ENCODE measurements around the gene RAB8B. TPM values are rescaled to one million over a fixed set of nuclear protein-coding genes. Genes with fewer than 3 reads are reported as not detected.

The RAB8B gene
- total RNA-seq, 4 donors from 2014 or later, result 9.1 to 23.6 (median 10.7) TPM

GRCh38 chr15:63287109-63287508 is 97.7 kb downstream of the RAB8B start:
- intact Hi-C loops (cut with DNase I; ENCODE audit: low total_unique reads), result no loop called here
- DNase-seq (ENCODE audit: low spot score in 2 of 2), result no peak
- 69 to 75% methylated on average over 2 of the region's 2 CpGs for WGBS, 2 donors
- TF ChIP-seq POLR2A (IDR thresholded peaks at IDR 0.05), result no peak
- TF ChIP-seq, protein P1, sequence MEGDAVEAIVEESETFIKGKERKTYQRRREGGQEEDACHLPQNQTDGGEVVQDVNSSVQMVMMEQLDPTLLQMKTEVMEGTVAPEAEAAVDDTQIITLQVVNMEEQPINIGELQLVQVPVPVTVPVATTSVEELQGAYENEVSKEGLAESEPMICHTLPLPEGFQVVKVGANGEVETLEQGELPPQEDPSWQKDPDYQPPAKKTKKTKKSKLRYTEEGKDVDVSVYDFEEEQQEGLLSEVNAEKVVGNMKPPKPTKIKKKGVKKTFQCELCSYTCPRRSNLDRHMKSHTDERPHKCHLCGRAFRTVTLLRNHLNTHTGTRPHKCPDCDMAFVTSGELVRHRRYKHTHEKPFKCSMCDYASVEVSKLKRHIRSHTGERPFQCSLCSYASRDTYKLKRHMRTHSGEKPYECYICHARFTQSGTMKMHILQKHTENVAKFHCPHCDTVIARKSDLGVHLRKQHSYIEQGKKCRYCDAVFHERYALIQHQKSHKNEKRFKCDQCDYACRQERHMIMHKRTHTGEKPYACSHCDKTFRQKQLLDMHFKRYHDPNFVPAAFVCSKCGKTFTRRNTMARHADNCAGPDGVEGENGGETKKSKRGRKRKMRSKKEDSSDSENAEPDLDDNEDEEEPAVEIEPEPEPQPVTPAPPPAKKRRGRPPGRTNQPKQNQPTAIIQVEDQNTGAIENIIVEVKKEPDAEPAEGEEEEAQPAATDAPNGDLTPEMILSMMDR (IDR thresholded peaks at IDR 0.05), result no peak
- H3K4me3 ChIP-seq (ENCODE audit: low read depth, poor library complexity, severe bottlenecking), result no peak overlapping the region

DNA sequence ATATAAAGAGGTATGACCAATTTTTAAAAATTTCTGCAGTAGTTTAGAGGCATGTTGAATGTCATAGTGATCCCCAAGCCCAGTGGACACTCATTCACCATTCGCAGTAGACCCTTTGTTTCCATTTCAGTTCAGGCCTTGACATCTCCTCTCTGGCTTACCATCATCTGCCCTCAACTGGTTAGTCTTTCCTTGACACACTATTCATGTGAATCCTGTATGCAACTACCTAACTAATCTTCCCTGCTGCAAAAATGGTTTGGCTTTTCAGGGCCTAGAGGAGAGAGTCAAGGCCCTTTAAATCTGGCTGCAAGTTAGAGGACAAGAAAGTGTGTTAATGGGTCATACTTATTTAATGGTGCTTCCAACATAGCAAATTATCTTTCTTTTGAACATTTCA is 98.9 kb downstream of the RAB8B start:
- intact Hi-C loops (cut with DNase I; ENCODE audit: low total_unique reads), result no loop called here
- 71 to 84% methylated on average over 1 of the region's 1 CpG for WGBS, 2 donors
- TF ChIP-seq, protein P1 (IDR thresholded peaks at IDR 0.05), result no peak
- no peak for TF ChIP-seq POLR2A (IDR thresholded peaks at IDR 0.05)
- no peak for DNase-seq (ENCODE audit: low spot score in 2 of 2)
- no peak overlapping the region for H3K4me3 ChIP-seq (ENCODE audit: low read depth, poor library complexity, severe bottlenecking)

DNA sequence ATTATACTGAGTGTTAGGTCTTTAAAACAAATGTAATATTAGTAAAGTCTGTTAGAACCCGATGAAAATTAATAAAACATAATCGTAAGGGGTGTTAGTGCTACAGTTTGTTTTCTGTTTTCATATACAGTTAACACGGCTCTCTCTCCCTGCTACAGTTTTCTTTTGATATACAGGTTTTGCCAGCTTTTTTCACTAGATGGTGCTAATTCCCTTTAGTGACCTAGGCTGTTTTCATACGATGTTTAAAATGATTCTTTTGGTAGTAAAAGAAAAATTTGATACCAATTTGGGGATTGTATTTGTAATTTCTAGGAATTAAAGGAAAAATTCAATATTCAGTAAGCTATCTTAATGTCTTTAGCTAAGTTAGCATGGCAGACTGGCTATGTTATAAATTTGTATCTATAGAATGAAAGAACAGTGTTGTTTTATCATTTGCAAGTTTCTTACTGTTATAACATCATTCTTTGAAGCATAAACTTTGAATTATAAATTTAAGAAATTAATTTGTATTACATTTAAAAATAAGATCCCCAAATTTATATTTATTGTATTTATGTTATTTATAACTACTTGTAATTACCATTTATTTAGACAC is 99.5 kb downstream of the RAB8B start:
- no peak for DNase-seq (ENCODE audit: low spot score in 2 of 2)
- 2 to 4% methylated on average over 4 of the region's 4 CpGs for WGBS, 2 donors
- intact Hi-C loops (cut with DNase I; ENCODE audit: low total_unique reads), result no loop called here
- no peak overlapping the region for H3K4me3 ChIP-seq (ENCODE audit: low read depth, poor library complexity, severe bottlenecking)
- TF ChIP-seq, protein P1 (IDR thresholded peaks at IDR 0.05), result no peak
- no peak for TF ChIP-seq POLR2A (IDR thresholded peaks at IDR 0.05)

DNA sequence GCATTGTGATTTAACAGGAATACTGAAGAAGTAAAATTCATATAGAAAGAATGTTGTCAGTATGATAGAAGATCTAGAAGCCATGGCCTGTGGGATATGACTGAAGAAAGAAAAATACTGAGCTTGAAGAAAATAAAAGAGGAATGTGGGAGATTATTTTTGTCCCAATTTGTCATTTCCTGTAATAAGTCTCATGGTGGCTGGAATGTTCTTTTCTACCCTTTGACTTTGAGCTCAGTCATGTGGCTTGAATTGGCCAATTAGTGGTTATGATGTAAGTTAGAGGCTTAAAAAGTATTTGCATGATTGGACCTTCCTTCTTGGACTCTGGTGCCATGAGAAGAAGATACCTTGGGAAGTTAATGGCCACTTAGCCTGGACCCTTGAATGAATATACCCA is 102.1 kb downstream of the RAB8B start:
- no peak for DNase-seq (ENCODE audit: low spot score in 2 of 2)
- intact Hi-C loops (cut with DNase I; ENCODE audit: low total_unique reads), result loop anchor here (5.0 kb wide), 1 partner anchor 111 kb away; no protein-coding TSS in a partner anchor
- TF ChIP-seq, protein P1 (IDR thresholded peaks at IDR 0.05), result no peak
- TF ChIP-seq POLR2A (IDR thresholded peaks at IDR 0.05), result no peak
- H3K4me3 ChIP-seq (ENCODE audit: low read depth, poor library complexity, severe bottlenecking), result no peak overlapping the region

DNA sequence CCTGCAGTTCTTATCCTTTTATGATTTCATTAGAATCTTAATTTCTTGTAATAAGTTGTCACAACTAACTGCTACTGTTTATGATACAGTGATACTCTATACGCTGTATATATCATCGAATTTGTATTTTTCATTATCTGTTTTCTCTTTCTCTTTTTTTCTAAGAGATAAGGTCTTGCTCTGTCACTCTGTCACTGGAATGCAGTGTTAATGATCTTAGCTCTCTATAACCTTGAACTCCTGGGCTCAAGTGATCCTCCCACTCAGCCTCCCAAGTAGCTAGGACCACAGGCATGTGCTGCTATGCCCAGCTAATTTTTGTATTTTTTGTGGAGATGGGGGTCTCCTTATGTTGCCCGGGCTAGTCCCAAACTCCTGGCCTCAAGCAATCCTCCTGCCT is 102.8 kb downstream of the RAB8B start:
- intact Hi-C loops (cut with DNase I; ENCODE audit: low total_unique reads), result loop anchor here (5.0 kb wide), 1 partner anchor 110 kb away; no protein-coding TSS in a partner anchor
- no peak for TF ChIP-seq POLR2A (IDR thresholded peaks at IDR 0.05)
- TF ChIP-seq, protein P1 (IDR thresholded peaks at IDR 0.05), result no peak
- H3K4me3 ChIP-seq (ENCODE audit: low read depth, poor library complexity, severe bottlenecking), result no peak overlapping the region
- 91 to 92% methylated on average over 3 of the region's 3 CpGs for WGBS, 2 donors
- no peak for DNase-seq (ENCODE audit: low spot score in 2 of 2)

GRCh38 chr15:63292771-63293170 is 103.4 kb downstream of the RAB8B start:
- 94 to 95% methylated on average over 5 of the region's 5 CpGs for WGBS, 2 donors
- intact Hi-C loops (cut with DNase I; ENCODE audit: low total_unique reads), result loop anchor here (5.0 kb wide), 1 partner anchor 110 kb away; no protein-coding TSS in a partner anchor

More at GRCh38 chr15:63292771-63293170, 103.4 kb downstream of the RAB8B start:
- DNase-seq (ENCODE audit: low spot score in 2 of 2), result no peak
- TF ChIP-seq POLR2A (IDR thresholded peaks at IDR 0.05), result no peak
- TF ChIP-seq, protein P1 (IDR thresholded peaks at IDR 0.05), result no peak
- H3K4me3 ChIP-seq (ENCODE audit: low read depth, poor library complexity, severe bottlenecking), result no peak overlapping the region

Data from lower leg skin (tissue), 4 donors.